ENCODE results near the gene CHMP4B. TPM values are rescaled to one million over a fixed set of nuclear protein-coding genes. Genes with fewer than 3 reads are reported as not detected.

Gene CHMP4B
- total RNA-seq, 2 experiments from 2014 or later, result 82.0 to 82.9 TPM

GRCh38 chr20:33882481-33882880 lies 71.3 kb downstream of the CHMP4B start:
- no peak overlapping the region for H3K4me3 Mint-ChIP-seq
- H3K36me3 Mint-ChIP-seq (ENCODE audit: low read depth), result no peaks in the 10 kb centered on the region
- H3K9me3 Mint-ChIP-seq, result peaks cover 15% of the 10 kb centered on the region
- intact Hi-C loops (cut with micrococcal nuclease), result no loop called here
- CTCF ChIA-PET, result interaction anchor here (0.7 to 1.0 kb wide), 2 partner anchors 33 to 64 kb away, joined by 3 read pairs; no protein-coding TSS in a partner anchor
- TF ChIP-seq CTCF (IDR thresholded peaks at IDR 0.05), result no peak
- POLR2A ChIA-PET, result no interaction called here
- no peak for ATAC-seq
- H3K4me1 Mint-ChIP-seq (ENCODE audit: low read depth), result no peaks in the 10 kb centered on the region
- no peaks in the 10 kb centered on the region for H3K27me3 Mint-ChIP-seq
- H3K27ac Mint-ChIP-seq, result no peak overlapping the region
- no peak for DNase-seq

GRCh38 chr20:33883164-33883563 lies 72.0 kb downstream of the CHMP4B start:
- peaks cover 11% of the 10 kb centered on the region for H3K9me3 Mint-ChIP-seq
- H3K4me1 Mint-ChIP-seq (ENCODE audit: low read depth), result no peaks in the 10 kb centered on the region
- ChIA-PET POLR2A (no interaction called here), CTCF (interaction anchor here (1.0 kb wide), 1 partner anchor 32 kb away, joined by 3 read pairs; no protein-coding TSS in a partner anchor)
- no peaks in the 10 kb centered on the region for H3K36me3 Mint-ChIP-seq (ENCODE audit: low read depth)
- DNase-seq (no peak), ATAC-seq (no peak)
- no peak for TF ChIP-seq CTCF (IDR thresholded peaks at IDR 0.05)
- no peak overlapping the region for H3K27ac Mint-ChIP-seq
- H3K4me3 Mint-ChIP-seq, result no peak overlapping the region
- intact Hi-C loops (cut with micrococcal nuclease), result no loop called here
- H3K27me3 Mint-ChIP-seq, result no peaks in the 10 kb centered on the region

GRCh38 chr20:33884633-33885032 lies 73.5 kb downstream of the CHMP4B start:
- Mint-ChIP-seq H3K9me3 (peaks cover 4% of the 10 kb centered on the region), H3K27me3 (no peaks in the 10 kb centered on the region), H3K27ac (no peak overlapping the region), H3K36me3 (ENCODE audit: low read depth) (no peaks in the 10 kb centered on the region), H3K4me1 (ENCODE audit: low read depth) (no peaks in the 10 kb centered on the region), H3K4me3 (no peak overlapping the region)
- intact Hi-C loops (cut with micrococcal nuclease), result no loop called here
- ATAC-seq (no peak), DNase-seq (no peak)
- ChIA-PET CTCF (no interaction called here), POLR2A (no interaction called here)
- no peak for TF ChIP-seq CTCF (IDR thresholded peaks at IDR 0.05)

- POLR2A ChIA-PET, result interaction anchor here (1.1 kb wide), 1 partner anchor 10 kb away, joined by 3 read pairs; no protein-coding TSS in a partner anchor
- ATAC-seq, result no peak
- TF ChIP-seq CTCF (IDR thresholded peaks at IDR 0.05), result no peak
- no peaks in the 10 kb centered on the region for H3K27me3 Mint-ChIP-seq
- no peak for DNase-seq
- H3K4me1 Mint-ChIP-seq (ENCODE audit: low read depth), result no peaks in the 10 kb centered on the region
- H3K4me3 Mint-ChIP-seq, result no peak overlapping the region
- no peaks in the 10 kb centered on the region for H3K9me3 Mint-ChIP-seq
- H3K27ac Mint-ChIP-seq, result no peak overlapping the region
- H3K36me3 Mint-ChIP-seq (ENCODE audit: low read depth), result no peaks in the 10 kb centered on the region
- intact Hi-C loops (cut with micrococcal nuclease), result no loop called here
- CTCF ChIA-PET, result no interaction called here
Measured at GRCh38 chr20:33889312-33889711, 78.2 kb downstream of the CHMP4B start.

- ChIA-PET POLR2A (no interaction called here), CTCF (interaction anchor here (1.2 kb wide), 1 partner anchor 26 kb away, joined by 3 read pairs; no protein-coding TSS in a partner anchor)
- H3K27me3 Mint-ChIP-seq, result no peaks in the 10 kb centered on the region
- no peak overlapping the region for H3K27ac Mint-ChIP-seq
- no peak for DNase-seq
- intact Hi-C loops (cut with micrococcal nuclease), result no loop called here
- TF ChIP-seq CTCF (IDR thresholded peaks at IDR 0.05), result no peak
- no peaks in the 10 kb centered on the region for H3K9me3 Mint-ChIP-seq
- H3K4me3 Mint-ChIP-seq, result no peak overlapping the region
- no peaks in the 10 kb centered on the region for H3K36me3 Mint-ChIP-seq (ENCODE audit: low read depth)
- H3K4me1 Mint-ChIP-seq (ENCODE audit: low read depth), result no peaks in the 10 kb centered on the region
- ATAC-seq, result no peak
Measured at GRCh38 chr20:33890557-33890956, 79.4 kb downstream of the CHMP4B start.

Measured in activated CD8-positive, alpha-beta T cell treated with anti-CD3 and anti-CD28 coated beads for 36 hours (primary cell).